Medulla oblongata (tissue), 1 donor: ENCODE data around the gene PSMB7.

Source experiments
- DNase-seq: peaks from one replicate; pipeline ENCODE4 v3.0.0-alpha.2; 2015; ENCODE audit errors: extremely low spot score

PSMB7 gene

GRCh38 chr9:124357721-124358361, 57.4 kb downstream of the PSMB7 start:
- DNase-seq: no peak

GRCh38 chr9:124356745-124357390, 58.4 kb downstream of the PSMB7 start:
- DNase-seq: no peak

GRCh38 chr9:124355941-124356744, 59.1 kb downstream of the PSMB7 start:
- no peak for DNase-seq

GRCh38 chr9:124355039-124355940, 60.0 kb downstream of the PSMB7 start:
- peak; percentile 16 for DNase-seq

- no peak for DNase-seq
These were observed 60.8 kb downstream of the PSMB7 start for GRCh38 chr9:124354346-124355038.

- no peak for DNase-seq
These were observed 61.4 kb downstream of the PSMB7 start for GRCh38 chr9:124353811-124354274.

GRCh38 chr9:124353166-124353768, 62.0 kb downstream of the PSMB7 start:
- DNase-seq: no peak

- DNase-seq: peak; percentile 73
These were observed 62.6 kb downstream of the PSMB7 start for GRCh38 chr9:124352616-124353015.

- no peak for DNase-seq
These were observed 63.4 kb downstream of the PSMB7 start for GRCh38 chr9:124351672-124352468.

- DNase-seq: no peak
These were observed 64.6 kb downstream of the PSMB7 start for GRCh38 chr9:124350494-124351263.

GRCh38 chr9:124349675-124350493, 65.4 kb downstream of the PSMB7 start:
- DNase-seq: no peak

GRCh38 chr9:124349267-124349666, 66.0 kb downstream of the PSMB7 start:
- DNase-seq: no peak

- no peak for DNase-seq
These were observed 66.4 kb downstream of the PSMB7 start for GRCh38 chr9:124348831-124349230.

- DNase-seq: no peak
These were observed 66.9 kb downstream of the PSMB7 start for GRCh38 chr9:124348363-124348762.

- DNase-seq: no peak
These were observed 67.3 kb downstream of the PSMB7 start for GRCh38 chr9:124347968-124348358.

- DNase-seq: no peak
These were observed 67.9 kb downstream of the PSMB7 start for GRCh38 chr9:124347206-124347967.
